ENCODE measurements around the gene CD6. TPM values are rescaled to one million over a fixed set of nuclear protein-coding genes. Genes with fewer than 3 reads are reported as not detected.
A peak's percentile ranks its signal among the peaks of the same experiment; 100 is the strongest.

The CD6 gene
- total RNA-seq, 6 experiments from 2014 or later: 0.29 to 2.4 (median 0.52) TPM

DNA sequence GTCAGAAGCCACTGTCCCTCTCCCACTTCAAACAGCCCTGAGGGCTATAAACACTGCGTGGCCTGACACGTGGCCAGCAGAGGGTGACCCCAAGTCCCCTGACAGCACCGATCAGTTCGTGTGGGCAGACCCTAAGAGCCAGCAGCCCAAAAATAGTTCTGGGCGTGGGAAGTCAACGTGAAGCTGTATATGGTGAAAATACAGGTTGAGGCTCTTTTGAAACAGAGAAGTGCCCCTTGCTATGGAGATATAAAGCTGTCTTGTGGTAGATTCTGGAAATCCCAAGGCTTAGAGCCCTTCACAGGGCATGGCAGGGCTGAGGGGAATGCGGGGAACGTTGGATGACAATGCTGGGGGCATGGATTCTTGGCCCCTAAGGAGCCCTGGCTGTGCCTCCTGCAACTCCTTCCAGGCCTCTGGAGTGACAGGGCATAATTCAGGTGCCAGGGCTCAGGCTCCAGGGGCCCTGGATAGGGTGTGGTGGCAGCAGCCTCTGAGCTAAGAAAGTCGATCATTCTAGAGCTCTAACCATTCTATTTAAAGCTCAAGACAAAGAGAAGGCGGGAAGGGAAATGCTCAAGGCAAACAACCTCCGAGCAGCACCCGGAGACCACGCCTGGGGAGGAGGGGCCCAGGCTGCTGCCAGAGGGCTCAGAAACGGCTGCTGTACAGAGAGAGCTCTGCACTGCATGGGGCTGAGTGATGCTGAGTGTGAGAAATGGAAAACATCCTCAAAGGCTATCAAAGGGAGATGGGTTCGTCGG is 70.5 kb downstream of the CD6 start:
- 35% methylated on average over 15 of the region's 16 CpGs for WGBS (ENCODE audit: insufficient coverage, low coverage, low lambda C conversion rate, missing lambda C conversion rate)
- no peaks in the 10 kb centered on the region for H3K4me1 ChIP-seq
- TF ChIP-seq CTCF (IDR thresholded peaks at IDR 0.05) (no peak), POLR2A (IDR thresholded peaks at IDR 0.05) (no peak)
- H3K27ac ChIP-seq: peak overlapping the region in 1 of 3 donors; percentile 24
- H3K4me3 ChIP-seq: no peak overlapping the region
- intact Hi-C loops (cut with DNase I): no loop called here
- H3K9me3 ChIP-seq: no peaks in the 10 kb centered on the region
- H3K36me3 ChIP-seq: no peaks in the 10 kb centered on the region
- peak; percentile 71 to 85 (median 82) for ATAC-seq
- no peak for DNase-seq
- no peaks in the 10 kb centered on the region for H3K27me3 ChIP-seq

DNA sequence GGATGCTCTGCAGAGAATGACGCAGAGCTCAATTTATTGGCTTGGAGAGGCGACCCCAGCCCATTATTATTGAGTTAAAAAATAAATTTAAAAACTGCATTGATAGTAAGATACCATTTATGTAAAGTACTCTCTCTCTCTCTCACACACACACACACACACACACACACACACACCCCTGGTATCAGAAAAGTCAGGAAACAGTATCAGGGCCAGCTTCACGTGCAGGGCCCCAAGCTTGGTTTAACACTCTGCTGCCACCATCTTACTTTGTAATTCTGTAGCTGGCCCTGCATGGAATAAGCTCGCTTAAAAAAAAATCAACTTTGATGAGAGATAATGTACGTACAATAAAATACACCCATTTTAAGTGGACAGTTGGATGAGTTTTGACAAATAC is 71.1 kb downstream of the CD6 start:
- Histone ChIP-seq H3K4me1 (no peaks in the 10 kb centered on the region), H3K9me3 (no peaks in the 10 kb centered on the region), H3K27me3 (no peaks in the 10 kb centered on the region), H3K4me3 (no peak overlapping the region), H3K36me3 (no peaks in the 10 kb centered on the region), H3K27ac (no peak overlapping the region)
- 46% methylated on average over 5 of the region's 5 CpGs for WGBS (ENCODE audit: insufficient coverage, low coverage, low lambda C conversion rate, missing lambda C conversion rate)
- ATAC-seq (no peak), DNase-seq (no peak)
- intact Hi-C loops (cut with DNase I): no loop called here
- TF ChIP-seq POLR2A (IDR thresholded peaks at IDR 0.05) (no peak), CTCF (IDR thresholded peaks at IDR 0.05) (no peak)

DNA sequence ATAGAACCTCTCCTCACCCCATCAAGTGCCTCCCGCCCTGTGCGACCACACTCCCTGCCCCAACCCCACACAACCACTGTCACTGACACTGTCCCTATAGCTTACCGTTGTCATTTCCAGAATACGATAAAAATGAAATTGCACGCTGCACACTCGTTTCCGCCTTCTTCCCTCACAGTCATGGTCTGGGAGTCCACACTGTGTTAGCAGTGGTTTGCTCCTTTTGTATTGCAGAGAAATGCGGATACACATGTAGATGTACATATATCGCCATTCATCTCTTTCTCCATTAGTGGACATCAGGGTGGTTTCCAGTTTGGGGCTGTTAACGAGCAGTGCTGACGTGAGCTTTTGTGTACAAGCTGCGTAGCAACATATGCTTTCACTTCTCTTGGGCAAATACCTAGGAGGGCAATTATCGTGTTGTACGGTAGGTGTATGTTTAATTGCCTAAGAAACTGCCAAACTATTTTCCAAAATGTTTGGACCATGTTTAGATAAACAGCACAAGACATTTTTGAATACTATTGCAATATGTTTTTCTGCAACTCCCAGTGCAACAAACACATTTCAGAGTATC is 71.6 kb downstream of the CD6 start:
- H3K4me1 ChIP-seq: no peaks in the 10 kb centered on the region
- DNase-seq (no peak), ATAC-seq (no peak)
- H3K27me3 ChIP-seq: no peaks in the 10 kb centered on the region
- WGBS (ENCODE audit: insufficient coverage, low coverage, low lambda C conversion rate, missing lambda C conversion rate): 73% methylated on average over 9 of the region's 14 CpGs
- H3K27ac ChIP-seq: no peak overlapping the region
- intact Hi-C loops (cut with DNase I): no loop called here
- H3K9me3 ChIP-seq: no peaks in the 10 kb centered on the region
- H3K4me3 ChIP-seq: no peak overlapping the region
- H3K36me3 ChIP-seq: no peaks in the 10 kb centered on the region
- TF ChIP-seq CTCF (IDR thresholded peaks at IDR 0.05): no peak
- no peak for TF ChIP-seq POLR2A (IDR thresholded peaks at IDR 0.05)

- intact Hi-C loops (cut with DNase I): no loop called here
Measured at GRCh38 chr11:61045271-61045670, 73.8 kb downstream of the CD6 start.

More at GRCh38 chr11:61045271-61045670, 73.8 kb downstream of the CD6 start:
- H3K4me3 ChIP-seq: no peak overlapping the region
- WGBS (ENCODE audit: insufficient coverage, low coverage, low lambda C conversion rate, missing lambda C conversion rate): 71% methylated on average over 7 of the region's 7 CpGs
- TF ChIP-seq CTCF (IDR thresholded peaks at IDR 0.05): no peak
- no peak for TF ChIP-seq POLR2A (IDR thresholded peaks at IDR 0.05)
- no peaks in the 10 kb centered on the region for H3K9me3 ChIP-seq
- no peaks in the 10 kb centered on the region for H3K27me3 ChIP-seq
- H3K27ac ChIP-seq: no peak overlapping the region
- no peaks in the 10 kb centered on the region for H3K4me1 ChIP-seq
- no peak for ATAC-seq
- no peak for DNase-seq
- no peaks in the 10 kb centered on the region for H3K36me3 ChIP-seq

Measured in right lobe of liver (tissue), 6 donors.